SU-DHL-6 (cell line): Measurements from ENCODE around the gene TENT4A.

Source experiments
- EZH2phosphoT487 ChIP-seq: fragments of 200-600 bp; sonication (generic), shearing (Covaris generic); conservative IDR thresholded peaks from 2 replicates; pipeline ENCODE4 v1.6.1; 2018; ENCODE audit warnings: mild to moderate bottlenecking, antibody characterized with exemption, low read length, moderate library complexity, mixed read lengths
- TF ChIP-seq, protein P1 (sequence below): fragments of 200-600 bp; sonication (generic); IDR thresholded peaks from one replicate; pipeline ENCODE4 v1.5.1; 2017; ENCODE audit warnings: antibody characterized with exemption, mild to moderate bottlenecking, low read length, moderate library complexity; ENCODE audit not compliant: insufficient read depth, poor library complexity, severe bottlenecking

DNA sequence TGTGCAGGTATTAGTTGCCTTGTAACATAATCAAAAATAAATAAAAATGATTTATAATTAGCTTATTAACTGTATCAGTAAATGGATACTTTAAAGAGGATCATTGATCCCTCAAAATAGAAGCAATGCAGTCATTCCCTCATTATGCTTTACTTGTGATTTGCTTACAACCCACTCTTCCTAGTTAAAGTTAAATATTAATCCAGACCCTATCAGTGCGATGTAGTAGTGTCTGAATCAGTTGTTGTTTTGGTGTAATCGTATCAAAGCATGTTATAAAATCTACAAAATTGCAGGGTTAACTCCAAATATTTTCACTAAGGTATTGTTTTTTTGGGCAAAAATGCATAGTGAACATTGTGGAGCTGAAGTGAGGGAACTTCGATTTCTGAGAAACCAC is 17.6 kb downstream of the TENT4A start:
- TF ChIP-seq, protein P1, sequence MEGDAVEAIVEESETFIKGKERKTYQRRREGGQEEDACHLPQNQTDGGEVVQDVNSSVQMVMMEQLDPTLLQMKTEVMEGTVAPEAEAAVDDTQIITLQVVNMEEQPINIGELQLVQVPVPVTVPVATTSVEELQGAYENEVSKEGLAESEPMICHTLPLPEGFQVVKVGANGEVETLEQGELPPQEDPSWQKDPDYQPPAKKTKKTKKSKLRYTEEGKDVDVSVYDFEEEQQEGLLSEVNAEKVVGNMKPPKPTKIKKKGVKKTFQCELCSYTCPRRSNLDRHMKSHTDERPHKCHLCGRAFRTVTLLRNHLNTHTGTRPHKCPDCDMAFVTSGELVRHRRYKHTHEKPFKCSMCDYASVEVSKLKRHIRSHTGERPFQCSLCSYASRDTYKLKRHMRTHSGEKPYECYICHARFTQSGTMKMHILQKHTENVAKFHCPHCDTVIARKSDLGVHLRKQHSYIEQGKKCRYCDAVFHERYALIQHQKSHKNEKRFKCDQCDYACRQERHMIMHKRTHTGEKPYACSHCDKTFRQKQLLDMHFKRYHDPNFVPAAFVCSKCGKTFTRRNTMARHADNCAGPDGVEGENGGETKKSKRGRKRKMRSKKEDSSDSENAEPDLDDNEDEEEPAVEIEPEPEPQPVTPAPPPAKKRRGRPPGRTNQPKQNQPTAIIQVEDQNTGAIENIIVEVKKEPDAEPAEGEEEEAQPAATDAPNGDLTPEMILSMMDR = no peak
- TF ChIP-seq EZH2phosphoT487 = no peak
